GM23338 (cell line): Measurements from ENCODE around the gene ESPNL. TPM values are rescaled to one million over a fixed set of nuclear protein-coding genes. Genes with fewer than 3 reads are reported as not detected.

Source experiments
- ATAC-seq: fragments of 200-7000 bp; cut with Tn5 transposase; 3 replicates; pipeline ENCODE4 v1.9.1; 2020
- DNase-seq: peaks from one replicate; pipeline ENCODE4 v3.0.0-alpha.2; 2015; ENCODE audit warnings: low spot score
- H2AFZ ChIP-seq: fragments of 200-600 bp; sonication (generic); 2 replicates; pipeline ENCODE4 v1.8.0; 2016; ENCODE audit warnings: antibody characterized with exemption, mild to moderate bottlenecking, moderate library complexity
- H3F3A ChIP-seq: fragments of 200-600 bp; sonication (generic); replicated peaks from 2 replicates; pipeline ENCODE4 v1.8.0; 2017; ENCODE audit warnings: antibody characterized with exemption, mixed run types, low read depth
- H3K27ac ChIP-seq: fragments of 200-600 bp; sonication (generic); 2 replicates; pipeline ENCODE4 v1.6.1; 2016; ENCODE audit warnings: low read depth
- H3K27me3 ChIP-seq: fragments of 200-600 bp; sonication (generic); 2 replicates; pipeline ENCODE4 v1.8.0; 2016; ENCODE audit warnings: mild to moderate bottlenecking, mixed run types, moderate library complexity; ENCODE audit not compliant: insufficient read depth
- H3K36me3 ChIP-seq: fragments of 200-600 bp; sonication (generic); 2 replicates; pipeline ENCODE4 v1.8.0; 2016; ENCODE audit warnings: mild to moderate bottlenecking; ENCODE audit not compliant: insufficient read depth
- H3K4me1 ChIP-seq: fragments of 200-600 bp; sonication (generic); 2 replicates; pipeline ENCODE4 v1.8.0; 2016; ENCODE audit warnings: mild to moderate bottlenecking, moderate library complexity; ENCODE audit not compliant: insufficient read depth
- H3K4me2 ChIP-seq: fragments of 200-600 bp; sonication (generic); 2 replicates; pipeline ENCODE4 v1.7.1; 2017; ENCODE audit warnings: mixed run types
- H3K4me3 ChIP-seq: fragments of 200-600 bp; sonication (generic); 2 replicates; pipeline ENCODE4 v1.6.1; 2016; ENCODE audit warnings: mixed run types
- H3K79me2 ChIP-seq: fragments of 200-600 bp; sonication (generic); replicated peaks from 2 replicates; pipeline ENCODE4 v1.8.0; 2017; ENCODE audit warnings: mild to moderate bottlenecking; ENCODE audit not compliant: insufficient read depth
- H3K9me2 ChIP-seq: fragments of 200-600 bp; sonication (generic); 2 replicates; pipeline ENCODE4 v1.8.0; 2017; ENCODE audit not compliant: insufficient read depth
- H4K20me1 ChIP-seq: fragments of 200-600 bp; sonication (generic); replicated peaks from 2 replicates; pipeline ENCODE4 v1.8.0; 2017; ENCODE audit warnings: mild to moderate bottlenecking; ENCODE audit not compliant: insufficient read depth
- H3K27ac Mint-ChIP-seq: 2 replicates; pipeline ENCODE4 v1.8.0; 2020; ENCODE audit warnings: inconsistent platforms, mild to moderate bottlenecking, moderate library complexity, mixed read lengths
- H3K27me3 Mint-ChIP-seq: 3 replicates; pipeline ENCODE4 v1.8.0; 2022; ENCODE audit warnings: low read depth, mild to moderate bottlenecking, moderate library complexity, mixed read lengths, inconsistent platforms; ENCODE audit not compliant: insufficient read depth, poor library complexity
- H3K36me3 Mint-ChIP-seq: 3 replicates; pipeline ENCODE4 v1.8.0; 2021; ENCODE audit warnings: low read depth, mild to moderate bottlenecking, inconsistent platforms, moderate library complexity, mixed read lengths
- H3K4me1 Mint-ChIP-seq: 3 replicates; pipeline ENCODE4 v1.8.0; 2020; ENCODE audit warnings: mild to moderate bottlenecking, inconsistent platforms, mixed read lengths
- H3K4me3 Mint-ChIP-seq: 3 replicates; pipeline ENCODE4 v1.8.0; 2021; ENCODE audit warnings: moderate library complexity, mild to moderate bottlenecking, inconsistent platforms, mixed read lengths
- H3K9me3 Mint-ChIP-seq: 3 replicates; pipeline ENCODE4 v1.8.0; 2020; ENCODE audit warnings: moderate library complexity, mild to moderate bottlenecking, inconsistent platforms, mixed read lengths
- CREB1 ChIP-seq: fragments of 250-450 bp; sonication (Bioruptor Pico); IDR thresholded peaks from 2 replicates; pipeline ENCODE4 v1.5.0; 2020; ENCODE audit warnings: low read depth, mild to moderate bottlenecking, moderate library complexity
- ETS1 ChIP-seq: IDR thresholded peaks from 2 replicates; pipeline ENCODE4 v1.6.1; 2016; ENCODE audit warnings: antibody characterized with exemption
- EZH2 ChIP-seq: fragments of 200-600 bp; sonication (generic); IDR thresholded peaks from one replicate; pipeline ENCODE4 v1.8.0; 2017; ENCODE audit warnings: antibody characterized with exemption, mild to moderate bottlenecking, low read depth; ENCODE audit not compliant: unreplicated experiment
- EZH2phosphoT487 ChIP-seq: fragments of 200-600 bp; sonication (generic); IDR thresholded peaks from one replicate; pipeline ENCODE4 v1.8.1; 2018; ENCODE audit warnings: antibody characterized with exemption; ENCODE audit not compliant: unreplicated experiment
- JUNB ChIP-seq: IDR thresholded peaks from one replicate; pipeline ENCODE4 v1.6.1; 2016; ENCODE audit warnings: antibody characterized with exemption; ENCODE audit not compliant: unreplicated experiment
- NANOG ChIP-seq: IDR thresholded peaks from 2 replicates; pipeline ENCODE4 v1.6.1; 2016; ENCODE audit warnings: antibody characterized with exemption, borderline replicate concordance
- POLR2AphosphoS5 ChIP-seq: IDR thresholded peaks from 2 replicates; pipeline ENCODE4 v1.6.1; 2016; ENCODE audit warnings: antibody characterized with exemption, low read depth
- ZNF114 ChIP-seq: fragments of 250-450 bp; sonication (Bioruptor Pico); IDR thresholded peaks from 2 replicates; pipeline ENCODE4 v1.5.0; 2020; ENCODE audit warnings: mild to moderate bottlenecking, moderate library complexity
- polyA plus RNA-seq: library from polyadenylated mRNA; unstranded; fragments of >200 nt; fragmentation: Nextera tagmentation; extraction: Ambion mirVana; gene quantifications from 2 replicates; pipeline ENCODE4 v1.2.1, GENCODE V29; 2016
- total RNA-seq: library from RNA; depleted of rRNA; stranded (reverse); fragments of >200 nt; shearing (Covaris generic); gene quantifications from 2 replicates; pipeline ENCODE4 v1.2.3, GENCODE V29; 2014
- TF ChIP-seq, protein P1 (sequence below): IDR thresholded peaks from one replicate; pipeline ENCODE4 v1.6.1; 2018; ENCODE audit warnings: antibody characterized with exemption; ENCODE audit not compliant: unreplicated experiment
- TF ChIP-seq, protein P2 (sequence below), 2 experiments: fragments of 200-600 bp in 1 of 2; sonication (generic) in 1 of 2; conservative IDR thresholded peaks; 2 replicates each; pipeline versions ENCODE4 v1.5.1 to v1.6.1; 2016 to 2017; ENCODE audit warnings: antibody characterized with exemption in 2 of 2, low read depth in 2 of 2, mild to moderate bottlenecking in 2 of 2, moderate library complexity in 1 of 2

ESPNL gene
- total and polyA plus RNA-seq, 2 experiments from 2014 or later: 0.44 to 3.1 TPM

DNA sequence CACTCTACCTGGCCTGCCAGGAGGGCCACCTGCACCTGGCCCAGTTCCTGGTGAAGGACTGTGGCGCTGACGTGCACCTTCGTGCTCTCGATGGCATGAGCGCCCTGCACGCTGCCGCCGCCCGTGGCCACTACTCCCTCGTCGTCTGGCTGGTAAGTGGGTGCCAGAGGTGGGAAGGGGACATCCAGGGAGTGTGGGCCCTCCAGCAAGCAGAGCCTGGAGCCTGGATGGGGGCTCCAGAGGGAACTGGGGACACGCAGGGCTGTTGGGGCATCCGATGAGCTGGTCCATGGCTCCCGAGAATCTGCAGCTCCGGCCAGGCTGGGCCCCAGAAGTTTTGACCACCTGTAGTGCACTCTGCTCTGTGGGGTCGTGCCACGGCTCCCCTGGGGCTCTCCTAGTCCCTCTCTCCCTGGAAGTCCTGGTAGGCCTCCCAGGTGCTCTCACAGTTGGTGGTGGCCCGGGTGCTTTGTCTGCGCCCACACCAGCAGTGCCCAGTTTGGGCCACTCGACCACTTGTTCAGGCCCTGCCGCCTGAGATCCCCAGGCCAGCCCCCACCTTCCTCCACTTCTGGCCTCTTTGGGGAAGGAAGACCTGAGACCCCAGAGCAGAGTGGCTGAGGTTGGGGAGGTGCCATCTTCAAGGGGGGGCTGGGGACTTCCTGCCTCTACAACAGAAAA lies 4.7 kb downstream of the ESPNL start:
- TF ChIP-seq ZNF114 (no peak), POLR2AphosphoS5 (no peak), JUNB (no peak), EZH2 (no peak), EZH2phosphoT487 (no peak), NANOG (no peak), CREB1 (no peak), ETS1 (no peak)
- TF ChIP-seq, protein P1, sequence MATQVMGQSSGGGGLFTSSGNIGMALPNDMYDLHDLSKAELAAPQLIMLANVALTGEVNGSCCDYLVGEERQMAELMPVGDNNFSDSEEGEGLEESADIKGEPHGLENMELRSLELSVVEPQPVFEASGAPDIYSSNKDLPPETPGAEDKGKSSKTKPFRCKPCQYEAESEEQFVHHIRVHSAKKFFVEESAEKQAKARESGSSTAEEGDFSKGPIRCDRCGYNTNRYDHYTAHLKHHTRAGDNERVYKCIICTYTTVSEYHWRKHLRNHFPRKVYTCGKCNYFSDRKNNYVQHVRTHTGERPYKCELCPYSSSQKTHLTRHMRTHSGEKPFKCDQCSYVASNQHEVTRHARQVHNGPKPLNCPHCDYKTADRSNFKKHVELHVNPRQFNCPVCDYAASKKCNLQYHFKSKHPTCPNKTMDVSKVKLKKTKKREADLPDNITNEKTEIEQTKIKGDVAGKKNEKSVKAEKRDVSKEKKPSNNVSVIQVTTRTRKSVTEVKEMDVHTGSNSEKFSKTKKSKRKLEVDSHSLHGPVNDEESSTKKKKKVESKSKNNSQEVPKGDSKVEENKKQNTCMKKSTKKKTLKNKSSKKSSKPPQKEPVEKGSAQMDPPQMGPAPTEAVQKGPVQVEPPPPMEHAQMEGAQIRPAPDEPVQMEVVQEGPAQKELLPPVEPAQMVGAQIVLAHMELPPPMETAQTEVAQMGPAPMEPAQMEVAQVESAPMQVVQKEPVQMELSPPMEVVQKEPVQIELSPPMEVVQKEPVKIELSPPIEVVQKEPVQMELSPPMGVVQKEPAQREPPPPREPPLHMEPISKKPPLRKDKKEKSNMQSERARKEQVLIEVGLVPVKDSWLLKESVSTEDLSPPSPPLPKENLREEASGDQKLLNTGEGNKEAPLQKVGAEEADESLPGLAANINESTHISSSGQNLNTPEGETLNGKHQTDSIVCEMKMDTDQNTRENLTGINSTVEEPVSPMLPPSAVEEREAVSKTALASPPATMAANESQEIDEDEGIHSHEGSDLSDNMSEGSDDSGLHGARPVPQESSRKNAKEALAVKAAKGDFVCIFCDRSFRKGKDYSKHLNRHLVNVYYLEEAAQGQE: no peak
- TF ChIP-seq, protein P2, sequence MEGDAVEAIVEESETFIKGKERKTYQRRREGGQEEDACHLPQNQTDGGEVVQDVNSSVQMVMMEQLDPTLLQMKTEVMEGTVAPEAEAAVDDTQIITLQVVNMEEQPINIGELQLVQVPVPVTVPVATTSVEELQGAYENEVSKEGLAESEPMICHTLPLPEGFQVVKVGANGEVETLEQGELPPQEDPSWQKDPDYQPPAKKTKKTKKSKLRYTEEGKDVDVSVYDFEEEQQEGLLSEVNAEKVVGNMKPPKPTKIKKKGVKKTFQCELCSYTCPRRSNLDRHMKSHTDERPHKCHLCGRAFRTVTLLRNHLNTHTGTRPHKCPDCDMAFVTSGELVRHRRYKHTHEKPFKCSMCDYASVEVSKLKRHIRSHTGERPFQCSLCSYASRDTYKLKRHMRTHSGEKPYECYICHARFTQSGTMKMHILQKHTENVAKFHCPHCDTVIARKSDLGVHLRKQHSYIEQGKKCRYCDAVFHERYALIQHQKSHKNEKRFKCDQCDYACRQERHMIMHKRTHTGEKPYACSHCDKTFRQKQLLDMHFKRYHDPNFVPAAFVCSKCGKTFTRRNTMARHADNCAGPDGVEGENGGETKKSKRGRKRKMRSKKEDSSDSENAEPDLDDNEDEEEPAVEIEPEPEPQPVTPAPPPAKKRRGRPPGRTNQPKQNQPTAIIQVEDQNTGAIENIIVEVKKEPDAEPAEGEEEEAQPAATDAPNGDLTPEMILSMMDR (conservative IDR thresholded peaks at IDR 0.05; ENCODE audit: low read depth in 2 of 2): no peak
- Histone ChIP-seq H3K4me3 (no peak overlapping the region), H3K9me2 (no peaks in the 10 kb centered on the region), H4K20me1 (no peaks in the 10 kb centered on the region), H3K79me2 (no peaks in the 10 kb centered on the region), H3K27me3 (no peaks in the 10 kb centered on the region), H2AFZ (no peak overlapping the region), H3K27ac (no peak overlapping the region), H3K4me1 (peaks cover 13% of the 10 kb centered on the region), H3F3A (no peaks in the 10 kb centered on the region), H3K36me3 (no peaks in the 10 kb centered on the region), H3K4me2 (no peak overlapping the region)
- Mint-ChIP-seq H3K27me3 (peaks cover 17% of the 10 kb centered on the region), H3K36me3 (no peaks in the 10 kb centered on the region), H3K4me3 (no peak overlapping the region), H3K27ac (no peak overlapping the region), H3K4me1 (peaks cover 29% of the 10 kb centered on the region), H3K9me3 (no peaks in the 10 kb centered on the region)
- DNase-seq (no peak), ATAC-seq (no peak)
